Endothelial cell of umbilical vein (primary cell): ENCODE data around the gene WDR31. TPM values are rescaled to one million over a fixed set of nuclear protein-coding genes. Genes with fewer than 3 reads are reported as not detected.

Source experiments
- BruUV-seq: library from RNA; stranded (reverse); fragments of 400-500 nt; replicated peaks from 2 replicates; lab custom pipeline; 2021; lab: Mats Ljungman, UMichigan
- CTCF ChIA-PET: fragments of 300-600, 350-600 bp; sonication (Branson Sonifier 250); formaldehyde crosslinking; loops from one replicate; lab custom pipeline; 2021; ENCODE audit warnings: antibody characterized with exemption, inconsistent platforms; lab: Charles Lee
- POLR2A ChIA-PET: fragments of 300-600, 350-600 bp; sonication (Branson Sonifier 250); formaldehyde crosslinking; loops from one replicate; lab custom pipeline; 2021; ENCODE audit warnings: antibody characterized with exemption, inconsistent platforms; lab: Charles Lee
- DNase-seq: peaks from one replicate; pipeline ENCODE4 v3.0.0-alpha.2; 2011; ENCODE audit warnings: low read depth, low spot score
- FAIRE-seq: peaks from 2 replicates; lab custom pipeline; 2011; peaks lifted over from hg19 to GRCh38; lab: Jason Lieb, UNC
- H2AFZ ChIP-seq: 2 replicates; pipeline ENCODE4 v1.6.0; 2012; ENCODE audit warnings: low read depth, low read length, control low read depth, inconsistent platforms
- H3K27ac ChIP-seq: 2 replicates; pipeline ENCODE4 v1.5.1; 2011; ENCODE audit warnings: low read depth, mild to moderate bottlenecking, control low read depth, low read length, moderate library complexity; ENCODE audit not compliant: insufficient read depth
- H3K27me3 ChIP-seq, 2 experiments: 2 replicates each; pipeline versions ENCODE4 v1.6.0 to v1.6.1; 2011; ENCODE audit warnings: low read length in 2 of 2, mixed read lengths in 1 of 2; ENCODE audit not compliant: control insufficient read depth in 2 of 2, insufficient read depth in 2 of 2
- H3K36me3 ChIP-seq, 2 experiments: 2 replicates in 1 of 2; 3 replicates in 1 of 2; pipeline ENCODE4 v1.5.1; 2011; ENCODE audit warnings: low read length in 2 of 2, mild to moderate bottlenecking in 1 of 2, moderate library complexity in 1 of 2; ENCODE audit not compliant: control insufficient read depth in 2 of 2, insufficient read depth in 2 of 2; ENCODE audit errors: extremely low read depth in 1 of 2
- H3K4me1 ChIP-seq: 3 replicates; pipeline ENCODE4 v1.5.1; 2011; ENCODE audit warnings: mild to moderate bottlenecking, low read length; ENCODE audit not compliant: control insufficient read depth, insufficient read depth; ENCODE audit errors: extremely low read depth
- H3K4me2 ChIP-seq: 2 replicates; pipeline ENCODE4 v1.6.1; 2011; ENCODE audit warnings: low read length, control low read depth, mixed read lengths; ENCODE audit not compliant: insufficient read depth
- H3K4me3 ChIP-seq, 3 experiments: fragments of 200-600 bp in 1 of 3; sonication (generic), shearing (Covaris generic) in 1 of 3; replicated peaks in 1 of 3; 2 replicates each; pipeline ENCODE4 v1.5.1; 2011 to 2016; ENCODE audit warnings: control low read depth in 3 of 3, low read length in 3 of 3, mild to moderate bottlenecking in 2 of 3, inconsistent platforms in 1 of 3, low read depth in 1 of 3, moderate library complexity in 1 of 3; ENCODE audit not compliant: insufficient read depth in 1 of 3
- H3K79me2 ChIP-seq: 2 replicates; pipeline ENCODE4 v1.6.0; 2012; ENCODE audit warnings: low read length, inconsistent platforms; ENCODE audit not compliant: control insufficient read depth, insufficient read depth
- H3K9ac ChIP-seq: replicated peaks from 2 replicates; pipeline ENCODE3; 2011; ENCODE audit warnings: low read length, control low read depth; ENCODE audit not compliant: insufficient read depth; ENCODE audit errors: extremely low read depth
- H3K9me1 ChIP-seq: replicated peaks from 3 replicates; pipeline ENCODE4 v1.6.0; 2011; ENCODE audit warnings: mild to moderate bottlenecking, low read length; ENCODE audit not compliant: control insufficient read depth, insufficient read depth; ENCODE audit errors: extremely low read depth
- H3K9me3 ChIP-seq: replicated peaks from 2 replicates; pipeline ENCODE4 v1.5.1; 2012; ENCODE audit warnings: low read length, inconsistent platforms; ENCODE audit not compliant: control insufficient read depth, insufficient read depth
- H4K20me1 ChIP-seq: replicated peaks from 2 replicates; pipeline ENCODE3; 2011; ENCODE audit warnings: mild to moderate bottlenecking, low read length; ENCODE audit not compliant: control insufficient read depth, insufficient read depth; ENCODE audit errors: extremely low read depth
- EZH2 ChIP-seq: IDR thresholded peaks from 2 replicates; pipeline ENCODE4 v1.6.1; 2012; ENCODE audit warnings: borderline replicate concordance, low read depth, mild to moderate bottlenecking, moderate library complexity, low read length, inconsistent platforms; ENCODE audit not compliant: severe bottlenecking
- FOS ChIP-seq: IDR thresholded peaks from 2 replicates; pipeline ENCODE4 v1.6.1; 2011; ENCODE audit warnings: mild to moderate bottlenecking, low read length, moderate library complexity, borderline replicate concordance; ENCODE audit not compliant: insufficient read depth
- GATA2 ChIP-seq: IDR thresholded peaks from 2 replicates; pipeline ENCODE4 v1.7.0; 2011; ENCODE audit warnings: low read depth, mild to moderate bottlenecking, moderate library complexity, mixed read lengths, low read length; ENCODE audit not compliant: insufficient read length, insufficient read depth
- JUN ChIP-seq: IDR thresholded peaks from 2 replicates; pipeline ENCODE4 v1.6.1; 2011; ENCODE audit warnings: borderline replicate concordance, low read depth; ENCODE audit not compliant: insufficient read length, insufficient read depth
- MYC ChIP-seq: IDR thresholded peaks from one replicate; pipeline ENCODE4 v1.6.1; 2011; ENCODE audit warnings: mild to moderate bottlenecking, low read depth, low read length
- POLR2A ChIP-seq: IDR thresholded peaks from 2 replicates; pipeline ENCODE4 v1.6.1; 2012; ENCODE audit warnings: low read depth, mild to moderate bottlenecking, control low read depth, low read length
- POLR2AphosphoS5 ChIP-seq: IDR thresholded peaks from 2 replicates; pipeline ENCODE4 v1.6.1; 2012; ENCODE audit warnings: low read depth, mild to moderate bottlenecking, control low read depth, low read length, moderate library complexity; ENCODE audit not compliant: insufficient read depth
- dilution Hi-C: fragments of 300-500 bp; cut with MboI; formaldehyde crosslinking; loops from one replicate; pipeline ENCODE4 v1.15.0; 2019; ENCODE audit warnings: low sequenced_read_pairs; ENCODE audit not compliant: extremely low pct_ligation_motif_present
- intact Hi-C: fragments of 100-400 bp; cut with micrococcal nuclease; formaldehyde crosslinking; loops from one replicate; pipeline ENCODE4 v1.10.0; 2022
- polyA plus RNA-seq, 4 experiments: library from polyadenylated mRNA; depleted of rRNA in 3 of 4; stranded (reverse) in 3 of 4; unstranded in 1 of 4; fragments of >200 nt; gene quantifications; 2 replicates each; pipeline versions ENCODE4 v1.2.1 to v1.2.3, GENCODE V29; 2011 to 2012; ENCODE audit warnings: missing spikeins in 1 of 4
- total RNA-seq: library from RNA; stranded (reverse); gene quantifications from 2 replicates; pipeline ENCODE4 v1.2.3, GENCODE V29; 2021
- TF ChIP-seq, protein P1 (sequence below), 2 donors: IDR thresholded peaks; 1 replicate in 1 of 2; 2 replicates in 1 of 2; pipeline ENCODE4 v1.5.1; 2011; ENCODE audit warnings: low read length in 2 of 2, mild to moderate bottlenecking in 2 of 2, moderate library complexity in 2 of 2, control low read depth in 1 of 2, inconsistent platforms in 1 of 2, low read depth in 1 of 2; ENCODE audit not compliant: insufficient read depth in 1 of 2; ENCODE audit errors: extremely low read depth in 1 of 2
- TF ChIP-seq, protein P2 (sequence below): IDR thresholded peaks from 2 replicates; pipeline ENCODE4 v1.6.1; 2011; ENCODE audit not compliant: insufficient read depth, insufficient read length

Gene WDR31
- total and polyA plus RNA-seq, 2 donors (not counting 3 experiments of a cell fraction or from before 2014, with no cell fraction given) = 0.22 to 1.00 TPM

DNA sequence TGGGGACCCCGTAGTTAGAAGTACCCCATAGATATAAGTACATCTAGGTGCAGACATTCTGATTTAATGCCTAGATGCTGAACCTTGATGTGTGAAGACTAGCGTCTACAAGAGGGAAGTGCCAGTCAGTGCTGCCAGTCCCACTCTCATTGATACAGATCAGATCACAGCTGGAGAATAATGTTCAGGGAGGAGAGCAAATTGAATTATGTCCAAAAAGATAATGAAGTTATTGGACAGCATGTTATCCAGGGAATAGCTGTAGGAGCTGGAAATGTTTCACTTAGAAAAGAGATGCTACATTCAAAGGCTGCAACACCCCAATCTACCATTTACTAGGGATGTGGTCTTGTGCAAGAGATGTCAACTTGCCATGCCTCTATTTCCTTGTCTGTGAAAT, 21.0 kb downstream of the WDR31 start:
- no TSS peak for BruUV-seq
- Histone ChIP-seq H3K9me3 (no peaks in the 10 kb centered on the region), H4K20me1 (no peaks in the 10 kb centered on the region), H3K27me3 (peaks cover 5 to 11% of the 10 kb centered on the region in 2 experiments), H3K4me3 (no peak overlapping the region), H3K79me2 (no peaks in the 10 kb centered on the region), H3K4me2 (no peak overlapping the region), H3K9ac (no peak overlapping the region), H3K4me1 (no peaks in the 10 kb centered on the region), H2AFZ (no peak overlapping the region), H3K36me3 (no peaks in the 10 kb centered on the region), H3K9me1 (no peaks in the 10 kb centered on the region), H3K27ac (no peak overlapping the region)
- TF ChIP-seq MYC = no peak
- TF ChIP-seq POLR2AphosphoS5 = no peak
- TF ChIP-seq FOS = no peak
- TF ChIP-seq EZH2 = no peak
- no peak for TF ChIP-seq POLR2A
- TF ChIP-seq, protein P1, sequence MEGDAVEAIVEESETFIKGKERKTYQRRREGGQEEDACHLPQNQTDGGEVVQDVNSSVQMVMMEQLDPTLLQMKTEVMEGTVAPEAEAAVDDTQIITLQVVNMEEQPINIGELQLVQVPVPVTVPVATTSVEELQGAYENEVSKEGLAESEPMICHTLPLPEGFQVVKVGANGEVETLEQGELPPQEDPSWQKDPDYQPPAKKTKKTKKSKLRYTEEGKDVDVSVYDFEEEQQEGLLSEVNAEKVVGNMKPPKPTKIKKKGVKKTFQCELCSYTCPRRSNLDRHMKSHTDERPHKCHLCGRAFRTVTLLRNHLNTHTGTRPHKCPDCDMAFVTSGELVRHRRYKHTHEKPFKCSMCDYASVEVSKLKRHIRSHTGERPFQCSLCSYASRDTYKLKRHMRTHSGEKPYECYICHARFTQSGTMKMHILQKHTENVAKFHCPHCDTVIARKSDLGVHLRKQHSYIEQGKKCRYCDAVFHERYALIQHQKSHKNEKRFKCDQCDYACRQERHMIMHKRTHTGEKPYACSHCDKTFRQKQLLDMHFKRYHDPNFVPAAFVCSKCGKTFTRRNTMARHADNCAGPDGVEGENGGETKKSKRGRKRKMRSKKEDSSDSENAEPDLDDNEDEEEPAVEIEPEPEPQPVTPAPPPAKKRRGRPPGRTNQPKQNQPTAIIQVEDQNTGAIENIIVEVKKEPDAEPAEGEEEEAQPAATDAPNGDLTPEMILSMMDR (IDR thresholded peaks at IDR 0.05; ENCODE audit: extremely low read depth in 1 of 2, insufficient read depth in 1 of 2, low read depth in 1 of 2, low read length in 2 of 2) = no peak
- TF ChIP-seq, protein P2, sequence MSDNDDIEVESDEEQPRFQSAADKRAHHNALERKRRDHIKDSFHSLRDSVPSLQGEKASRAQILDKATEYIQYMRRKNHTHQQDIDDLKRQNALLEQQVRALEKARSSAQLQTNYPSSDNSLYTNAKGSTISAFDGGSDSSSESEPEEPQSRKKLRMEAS = no peak
- TF ChIP-seq GATA2 = no peak
- TF ChIP-seq JUN = no peak
- ChIA-PET CTCF (interaction anchor here (0.7 kb wide), 1 partner anchor 44 kb away, joined by 3 read pairs; the partner anchor contains the start of genes CDC26 and PRPF4), POLR2A (no interaction called here)
- FAIRE-seq (no peak), DNase-seq (no peak)
- intact Hi-C loops (no loop called here), dilution Hi-C loops (no loop called here)
